HAP-1 (cell line): ENCODE results near the gene KIR3DL1.
"Not testable (repeated sequence)": the region's sequence is repeated elsewhere in the genome, so short reads cannot be mapped to it uniquely, and the experiment has no call there.

Experiments used
- DNase-seq, 2 experiments: peaks; one replicate each; pipeline ENCODE4 v3.0.0-alpha.2; 2016 to 2020; ENCODE audit warnings: low spot score in 2 of 2
- H3K27me3 ChIP-seq: fragments of 250-450 bp; sonication (Bioruptor Pico); 2 replicates; pipeline ENCODE4 v1.5.1; 2020; ENCODE audit warnings: low read depth, mild to moderate bottlenecking, moderate library complexity
- H3K36me3 ChIP-seq: fragments of 250-450 bp; sonication (Bioruptor Pico); replicated peaks from 2 replicates; pipeline ENCODE4 v1.5.1; 2020; ENCODE audit warnings: mild to moderate bottlenecking
- H3K4me1 ChIP-seq: fragments of 250-450 bp; sonication (Bioruptor Pico); 2 replicates; pipeline ENCODE4 v1.5.1; 2020; ENCODE audit warnings: mild to moderate bottlenecking
- H3K4me3 ChIP-seq: fragments of 250-450 bp; sonication (Bioruptor Pico); 2 replicates; pipeline ENCODE4 v1.5.1; 2020; ENCODE audit warnings: mild to moderate bottlenecking, moderate library complexity
- H3K9me3 ChIP-seq: fragments of 250-450 bp; sonication (Bioruptor Pico); 2 replicates; pipeline ENCODE4 v1.5.1; 2020; ENCODE audit warnings: mild to moderate bottlenecking, moderate library complexity
- in situ Hi-C: fragments of 300-500 bp; cut with MboI; formaldehyde crosslinking; loops from 3 replicates; pipeline ENCODE4 v1.14.3; 2020; ENCODE audit warnings: low sequenced_read_pairs, inconsistent platforms, mixed read lengths

The KIR3DL1 gene

GRCh38 chr19:54816251-54816650 is at the start of gene KIR3DL1:
KIR3DL1 (plus strand) TSS chr19:54816468.
- H3K36me3 ChIP-seq, H3K4me1 ChIP-seq, H3K9me3 ChIP-seq, H3K27me3 ChIP-seq, in situ Hi-C loops, H3K4me3 ChIP-seq, DNase-seq: not testable (repeated sequence)

DNA sequence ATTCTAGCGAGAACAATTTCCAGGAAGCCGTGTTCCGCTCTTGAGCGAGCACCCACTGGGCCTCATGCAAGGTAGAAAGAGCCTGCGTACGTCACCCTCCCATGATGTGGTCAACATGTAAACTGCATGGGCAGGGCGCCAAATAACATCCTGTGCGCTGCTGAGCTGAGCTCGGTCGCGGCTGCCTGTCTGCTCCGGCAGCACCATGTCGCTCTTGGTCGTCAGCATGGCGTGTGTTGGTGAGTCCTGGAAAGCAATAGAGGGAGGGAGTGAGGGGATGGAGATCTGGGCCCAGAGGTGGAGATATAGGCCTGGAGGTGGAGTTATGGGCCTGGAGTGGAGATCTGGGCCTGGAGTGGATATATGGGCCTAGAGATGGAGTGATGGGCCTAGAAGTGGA is 46.6 kb upstream of the KIR3DL1 start, which contains the start of gene KIR2DL1:
TSS of gene KIR2DL1 (plus strand) at position 148 of the 400 bp plus-strand sequence. CDS start at position 206, 58 bp downstream.
- DNase-seq, H3K27me3 ChIP-seq, H3K4me1 ChIP-seq, H3K4me3 ChIP-seq, H3K36me3 ChIP-seq, in situ Hi-C loops, H3K9me3 ChIP-seq: not testable (repeated sequence)

- H3K4me3 ChIP-seq, H3K36me3 ChIP-seq, in situ Hi-C loops, H3K27me3 ChIP-seq, DNase-seq, H3K4me1 ChIP-seq, H3K9me3 ChIP-seq: not testable (repeated sequence)
These were observed 45.8 kb upstream of the KIR3DL1 start for GRCh38 chr19:54770511-54770910.

GRCh38 chr19:54771018-54771960 is 45.0 kb upstream of the KIR3DL1 start:
- DNase-seq, H3K27me3 ChIP-seq, H3K36me3 ChIP-seq, in situ Hi-C loops, H3K4me3 ChIP-seq, H3K4me1 ChIP-seq, H3K9me3 ChIP-seq: not testable (repeated sequence)

DNA sequence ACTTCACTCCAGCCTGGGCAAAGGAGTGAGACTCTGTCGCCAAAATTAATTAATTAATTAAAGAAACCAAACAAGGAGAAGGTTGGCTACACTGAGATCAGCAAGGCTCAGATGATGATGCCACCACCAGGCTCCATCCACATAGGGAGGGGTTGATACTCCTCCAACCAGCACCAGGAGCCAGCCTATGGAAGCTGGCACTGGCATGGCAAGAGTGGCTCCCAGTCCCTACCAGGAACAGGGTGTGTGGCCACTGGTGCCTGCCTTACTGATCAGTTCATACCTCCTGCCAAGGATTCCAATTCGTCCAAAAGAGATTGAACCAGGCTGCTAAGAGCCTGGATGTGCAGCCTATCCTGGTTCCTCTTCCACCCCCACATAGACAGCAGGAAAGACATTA is 43.6 kb upstream of the KIR3DL1 start:
- H3K9me3 ChIP-seq, H3K36me3 ChIP-seq, H3K4me3 ChIP-seq, H3K4me1 ChIP-seq, H3K27me3 ChIP-seq, DNase-seq, in situ Hi-C loops: not testable (repeated sequence)

DNA sequence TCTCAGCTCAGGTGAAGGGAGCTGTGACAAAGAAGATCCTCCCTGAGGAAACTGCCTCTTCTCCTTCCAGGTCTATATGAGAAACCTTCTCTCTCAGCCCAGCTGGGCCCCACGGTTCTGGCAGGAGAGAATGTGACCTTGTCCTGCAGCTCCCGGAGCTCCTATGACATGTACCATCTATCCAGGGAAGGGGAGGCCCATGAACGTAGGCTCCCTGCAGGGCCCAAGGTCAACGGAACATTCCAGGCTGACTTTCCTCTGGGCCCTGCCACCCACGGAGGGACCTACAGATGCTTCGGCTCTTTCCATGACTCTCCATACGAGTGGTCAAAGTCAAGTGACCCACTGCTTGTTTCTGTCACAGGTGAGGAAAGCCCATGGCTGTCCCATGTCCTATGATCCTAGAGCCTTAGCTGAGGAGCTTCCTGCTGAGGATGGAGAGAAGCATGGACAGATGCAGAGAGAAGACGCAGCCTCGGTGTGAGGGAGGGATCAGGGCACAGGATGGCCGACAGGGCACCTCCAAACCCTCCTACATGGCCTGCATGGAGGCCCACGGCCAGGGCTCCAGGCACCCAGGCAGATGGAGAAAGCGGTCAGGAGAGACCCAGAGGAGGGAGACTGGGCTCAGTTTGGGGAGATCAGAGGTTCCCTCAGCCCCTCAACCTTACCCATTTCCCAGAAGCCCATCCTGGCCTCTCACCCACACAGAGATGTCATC is 41.0 kb upstream of the KIR3DL1 start:
- in situ Hi-C loops, H3K27me3 ChIP-seq, H3K9me3 ChIP-seq, H3K4me3 ChIP-seq, H3K36me3 ChIP-seq, H3K4me1 ChIP-seq, DNase-seq: not testable (repeated sequence)

DNA sequence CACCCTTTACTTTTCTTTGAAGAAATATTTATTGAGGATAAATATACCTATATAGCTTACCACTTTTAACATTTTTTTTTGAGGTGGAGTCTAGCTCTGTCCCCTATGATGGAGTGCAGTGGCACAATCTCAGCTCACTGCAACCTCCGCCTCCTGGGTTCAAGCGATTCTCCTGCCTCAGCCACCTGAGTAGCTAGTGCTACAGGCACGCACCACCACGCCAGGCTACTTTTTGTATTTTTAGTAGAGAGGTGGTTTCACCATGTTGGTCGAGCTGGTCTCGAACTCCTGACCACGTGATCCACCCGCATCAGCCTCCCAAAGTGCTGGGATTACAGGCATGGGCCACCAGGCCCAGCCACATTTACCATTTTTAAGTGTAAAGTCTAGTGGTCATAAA is 40.4 kb upstream of the KIR3DL1 start:
- H3K4me1 ChIP-seq, DNase-seq, H3K36me3 ChIP-seq, H3K4me3 ChIP-seq, in situ Hi-C loops, H3K9me3 ChIP-seq, H3K27me3 ChIP-seq: not testable (repeated sequence)

GRCh38 chr19:54777851-54778250 is 38.4 kb upstream of the KIR3DL1 start:
- H3K4me3 ChIP-seq, DNase-seq, in situ Hi-C loops, H3K36me3 ChIP-seq, H3K9me3 ChIP-seq, H3K4me1 ChIP-seq, H3K27me3 ChIP-seq: not testable (repeated sequence)

GRCh38 chr19:54778896-54779295 is 37.4 kb upstream of the KIR3DL1 start:
- H3K4me1 ChIP-seq, in situ Hi-C loops, H3K4me3 ChIP-seq, H3K36me3 ChIP-seq, H3K9me3 ChIP-seq, H3K27me3 ChIP-seq, DNase-seq: not testable (repeated sequence)

DNA sequence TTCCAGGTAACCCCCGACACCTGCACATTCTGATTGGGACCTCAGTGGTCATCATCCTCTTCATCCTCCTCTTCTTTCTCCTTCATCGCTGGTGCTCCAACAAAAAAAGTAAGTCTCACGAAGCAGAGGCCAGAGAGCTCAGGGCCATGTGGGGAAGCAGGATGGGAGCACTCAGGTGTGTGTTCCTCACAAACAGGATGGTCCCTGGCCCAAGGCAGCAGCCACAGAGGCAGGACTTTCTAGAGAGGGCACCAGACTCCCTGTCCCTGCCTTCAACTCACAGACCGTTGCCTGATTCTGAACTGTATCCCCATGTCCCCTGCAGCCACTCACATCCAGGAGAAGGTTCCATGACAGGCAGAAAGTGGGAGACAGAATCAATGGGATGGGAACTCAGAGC is 33.4 kb upstream of the KIR3DL1 start:
- H3K36me3 ChIP-seq, DNase-seq, in situ Hi-C loops, H3K4me3 ChIP-seq, H3K27me3 ChIP-seq, H3K9me3 ChIP-seq, H3K4me1 ChIP-seq: not testable (repeated sequence)

DNA sequence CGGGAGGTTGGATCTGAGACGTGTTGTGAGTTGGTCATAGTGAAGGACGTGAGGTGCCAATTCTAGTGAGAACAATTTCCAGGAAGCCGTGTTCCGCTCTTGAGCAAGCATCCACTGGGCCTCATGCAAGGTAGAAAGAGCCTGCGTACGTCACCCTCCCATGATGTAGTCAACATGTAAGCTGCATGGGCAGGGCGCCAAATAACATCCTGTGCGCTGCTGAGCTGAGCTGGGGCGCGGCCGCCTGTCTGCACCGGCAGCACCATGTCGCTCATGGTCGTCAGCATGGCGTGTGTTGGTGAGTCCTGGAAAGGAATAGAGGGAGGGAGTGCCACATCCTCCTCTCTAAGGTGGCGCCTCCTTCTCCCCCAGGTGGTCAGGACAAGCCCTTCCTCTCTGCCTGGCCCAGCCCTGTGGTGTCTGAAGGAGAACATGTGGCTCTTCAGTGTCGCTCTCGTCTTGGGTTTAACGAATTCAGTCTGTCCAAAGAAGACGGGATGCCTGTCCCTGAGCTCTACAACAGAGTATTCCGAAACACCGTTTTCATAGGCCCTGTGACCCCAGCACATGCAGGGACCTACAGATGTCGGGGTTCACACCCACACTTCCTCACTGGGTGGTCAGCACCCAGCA is 30.1 kb upstream of the KIR3DL1 start:
- DNase-seq, in situ Hi-C loops, H3K4me3 ChIP-seq, H3K36me3 ChIP-seq, H3K9me3 ChIP-seq, H3K27me3 ChIP-seq, H3K4me1 ChIP-seq: not testable (repeated sequence)

DNA sequence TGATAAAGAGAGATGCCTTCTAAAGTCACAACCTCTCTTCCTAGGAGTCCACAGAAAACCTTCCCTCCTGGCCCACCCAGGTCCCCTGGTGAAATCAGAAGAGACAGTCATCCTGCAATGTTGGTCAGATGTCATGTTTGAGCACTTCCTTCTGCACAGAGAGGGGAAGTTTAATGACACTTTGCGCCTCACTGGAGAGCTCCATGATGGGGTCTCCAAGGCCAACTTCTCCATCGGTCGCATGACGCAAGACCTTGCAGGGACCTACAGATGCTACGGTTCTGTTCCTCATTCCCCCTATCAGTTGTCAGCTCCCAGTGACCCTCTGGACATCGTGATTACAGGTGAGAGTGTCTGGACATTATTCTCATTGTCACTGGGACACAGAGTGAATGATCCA is 28.1 kb upstream of the KIR3DL1 start:
- H3K4me3 ChIP-seq, H3K9me3 ChIP-seq, H3K27me3 ChIP-seq, H3K36me3 ChIP-seq, DNase-seq, in situ Hi-C loops, H3K4me1 ChIP-seq: not testable (repeated sequence)

- Histone ChIP-seq H3K4me1 (no peaks in the 10 kb centered on the region), H3K4me3 (no peak overlapping the region), H3K27me3 (no peaks in the 10 kb centered on the region), H3K36me3 (no peaks in the 10 kb centered on the region), H3K9me3 (0 out of 2 replicates have a peak, but pooled peaks cover 2% of the 10 kb centered on the region)
- DNase-seq, result no peak
- in situ Hi-C loops, result no loop called here
These were observed 25.6 kb upstream of the KIR3DL1 start for GRCh38 chr19:54790711-54791110.

GRCh38 chr19:54791476-54791875 is 24.8 kb upstream of the KIR3DL1 start:
- in situ Hi-C loops, result no loop called here
- Histone ChIP-seq H3K27me3 (no peaks in the 10 kb centered on the region), H3K9me3 (0 out of 2 replicates have a peak, but pooled peaks cover 2% of the 10 kb centered on the region), H3K36me3 (no peaks in the 10 kb centered on the region), H3K4me3 (no peak overlapping the region), H3K4me1 (no peaks in the 10 kb centered on the region)
- DNase-seq, result no peak
